Stimulated activated CD8-positive, alpha-beta memory T cell treated with anti-CD3 and anti-CD28 coated beads, Interleukin-7, amount 100 ng/mL, for 1 hour (primary cell): Measurements from ENCODE around the gene KIRREL3.
"Not testable (repeated sequence)": the region's sequence is repeated elsewhere in the genome, so short reads cannot be mapped to it uniquely, and the experiment has no call there.

ENCODE experiments used
- DNase-seq, 2 donors: peaks; one replicate each; pipeline ENCODE4 v3.0.0-alpha.2; 2020; ENCODE audit warnings: low read depth in 2 of 2

The KIRREL3 gene

GRCh38 chr11:126952533-126952932, 48.0 kb downstream of the KIRREL3 start:
- not testable (repeated sequence) for DNase-seq

GRCh38 chr11:126951465-126951864, 49.1 kb downstream of the KIRREL3 start:
- no peak for DNase-seq

- no peak for DNase-seq
Observed at GRCh38 chr11:126949066-126949891, 51.3 kb downstream of the KIRREL3 start.

- no peak for DNase-seq
Observed at GRCh38 chr11:126948563-126948962, 52.0 kb downstream of the KIRREL3 start.

GRCh38 chr11:126945319-126945718, 55.3 kb downstream of the KIRREL3 start:
- no peak for DNase-seq

GRCh38 chr11:126943316-126943715, 57.3 kb downstream of the KIRREL3 start:
- DNase-seq = no peak

- no peak for DNase-seq
Observed at GRCh38 chr11:126942146-126942545, 58.4 kb downstream of the KIRREL3 start.

- no peak for DNase-seq
Observed at GRCh38 chr11:126939552-126939951, 61.0 kb downstream of the KIRREL3 start.

GRCh38 chr11:126938718-126939117, 61.9 kb downstream of the KIRREL3 start:
- DNase-seq = no peak

GRCh38 chr11:126930091-126930841, 70.3 kb downstream of the KIRREL3 start:
- DNase-seq = no peak

GRCh38 chr11:126929179-126930061, 71.2 kb downstream of the KIRREL3 start:
- DNase-seq = no peak

- no peak for DNase-seq
Observed at GRCh38 chr11:126927623-126928022, 72.9 kb downstream of the KIRREL3 start.

GRCh38 chr11:126926376-126926791, 74.2 kb downstream of the KIRREL3 start:
- DNase-seq = no peak

- DNase-seq = no peak
Observed at GRCh38 chr11:126925321-126926093, 75.1 kb downstream of the KIRREL3 start.

- DNase-seq = no peak
Observed at GRCh38 chr11:126924376-126925040, 76.1 kb downstream of the KIRREL3 start.

GRCh38 chr11:126920833-126921232, 79.7 kb downstream of the KIRREL3 start:
- no peak for DNase-seq

GRCh38 chr11:126919147-126919823, 81.3 kb downstream of the KIRREL3 start:
- no peak for DNase-seq

- no peak for DNase-seq
Observed at GRCh38 chr11:126918556-126918955, 82.0 kb downstream of the KIRREL3 start.

- DNase-seq = no peak
Observed at GRCh38 chr11:126917531-126918204, 82.9 kb downstream of the KIRREL3 start.
